ENCODE measurements around the gene RAVER2. TPM values are rescaled to one million over a fixed set of nuclear protein-coding genes. Genes with fewer than 3 reads are reported as not detected.

Gene RAVER2
- total RNA-seq, 4 donors from 2014 or later, result 46.8 to 94.5 (median 71.0) TPM

DNA sequence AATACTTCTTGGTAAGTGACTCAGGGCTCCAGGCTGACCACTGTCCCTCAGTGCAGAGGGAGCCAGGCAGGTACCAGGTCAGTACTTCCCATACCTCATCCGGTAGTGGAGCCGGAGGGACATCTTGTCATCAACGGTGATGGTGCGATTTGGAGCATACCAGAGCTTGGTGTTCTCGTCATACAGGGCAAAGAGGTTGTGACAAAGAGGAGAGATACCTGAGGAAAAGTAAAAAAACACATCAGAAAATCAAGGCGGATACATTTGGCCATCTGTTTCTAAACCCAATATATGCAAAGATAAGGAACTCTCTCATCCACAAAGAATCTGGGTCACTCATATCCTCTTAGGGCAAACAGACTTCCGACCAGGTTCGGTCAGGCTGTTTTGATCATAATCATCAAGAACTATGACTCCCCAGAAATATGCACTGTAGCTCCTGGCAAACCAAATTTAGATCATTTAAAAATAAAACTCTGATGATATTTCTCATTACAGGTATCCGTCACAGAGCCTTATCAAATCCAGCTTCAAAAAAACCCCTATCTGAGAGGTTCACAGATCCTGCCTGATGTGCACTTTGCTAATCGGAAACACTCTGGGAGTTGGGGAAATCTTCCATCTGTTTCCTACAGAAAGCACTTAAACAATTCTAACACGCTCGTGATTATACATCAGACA is 134.2 kb downstream of the RAVER2 start:
- Histone ChIP-seq H3K4me3 (no peak overlapping the region), H3K9me3 (no peaks in the 10 kb centered on the region), H3K4me1 (peaks cover 0 to 8% (median 3%) of the 10 kb centered on the region in 4 donors), H3K27me3 (no peaks in the 10 kb centered on the region), H3K27ac (no peak overlapping the region), H3K36me3 (peaks cover 0 to 32% (median 10%) of the 10 kb centered on the region in 4 donors)
- intact Hi-C loops (cut with DNase I; ENCODE audit: low total_unique reads), result no loop called here
- in situ Hi-C loops (cut with MboI; ENCODE audit: low pct_ligation_motif_present in 1 of 4, low pct_unique_long_range_greater_than_20kb in 1 of 4, low sequenced_read_pairs in 3 of 4), result no loop called here
- TF ChIP-seq POLR2A (IDR thresholded peaks at IDR 0.05), result no peak
- TF ChIP-seq, protein P1, sequence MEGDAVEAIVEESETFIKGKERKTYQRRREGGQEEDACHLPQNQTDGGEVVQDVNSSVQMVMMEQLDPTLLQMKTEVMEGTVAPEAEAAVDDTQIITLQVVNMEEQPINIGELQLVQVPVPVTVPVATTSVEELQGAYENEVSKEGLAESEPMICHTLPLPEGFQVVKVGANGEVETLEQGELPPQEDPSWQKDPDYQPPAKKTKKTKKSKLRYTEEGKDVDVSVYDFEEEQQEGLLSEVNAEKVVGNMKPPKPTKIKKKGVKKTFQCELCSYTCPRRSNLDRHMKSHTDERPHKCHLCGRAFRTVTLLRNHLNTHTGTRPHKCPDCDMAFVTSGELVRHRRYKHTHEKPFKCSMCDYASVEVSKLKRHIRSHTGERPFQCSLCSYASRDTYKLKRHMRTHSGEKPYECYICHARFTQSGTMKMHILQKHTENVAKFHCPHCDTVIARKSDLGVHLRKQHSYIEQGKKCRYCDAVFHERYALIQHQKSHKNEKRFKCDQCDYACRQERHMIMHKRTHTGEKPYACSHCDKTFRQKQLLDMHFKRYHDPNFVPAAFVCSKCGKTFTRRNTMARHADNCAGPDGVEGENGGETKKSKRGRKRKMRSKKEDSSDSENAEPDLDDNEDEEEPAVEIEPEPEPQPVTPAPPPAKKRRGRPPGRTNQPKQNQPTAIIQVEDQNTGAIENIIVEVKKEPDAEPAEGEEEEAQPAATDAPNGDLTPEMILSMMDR (IDR thresholded peaks at IDR 0.05), result no peak
- no peak for TF ChIP-seq POLR2AphosphoS5 (IDR thresholded peaks at IDR 0.05)
- no peak for TF ChIP-seq EP300 (IDR thresholded peaks at IDR 0.05; ENCODE audit: low read depth)
- no peak for DNase-seq
- WGBS, 2 donors (ENCODE audit: low coverage in 1 of 2), result 88 to 94% methylated on average over 12 of the region's 12 CpGs

DNA sequence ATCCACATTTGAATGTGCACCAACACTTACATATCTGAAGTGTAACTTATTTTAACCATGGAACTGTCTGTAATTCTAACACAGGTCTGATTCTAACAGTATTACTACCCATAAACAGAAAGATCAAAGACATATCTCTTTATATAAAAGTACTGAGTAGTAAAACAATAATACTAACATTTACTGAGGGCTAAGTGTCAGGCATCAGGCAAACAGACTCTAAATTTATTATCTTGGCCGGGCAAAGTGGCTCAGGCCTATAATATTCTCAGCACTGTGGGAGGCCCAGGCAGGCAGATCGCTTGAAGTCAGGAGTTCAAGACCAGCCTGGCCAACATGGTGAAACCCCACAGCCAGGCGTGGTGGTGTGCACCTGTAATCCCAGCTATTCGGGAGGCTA is 135.6 kb downstream of the RAVER2 start:
- peaks cover 0 to 26% (median 10%) of the 10 kb centered on the region in 4 donors for H3K36me3 ChIP-seq
- in situ Hi-C loops (cut with MboI; ENCODE audit: low pct_ligation_motif_present in 1 of 4, low pct_unique_long_range_greater_than_20kb in 1 of 4, low sequenced_read_pairs in 3 of 4), result no loop called here
- H3K27me3 ChIP-seq, result no peaks in the 10 kb centered on the region

DNA sequence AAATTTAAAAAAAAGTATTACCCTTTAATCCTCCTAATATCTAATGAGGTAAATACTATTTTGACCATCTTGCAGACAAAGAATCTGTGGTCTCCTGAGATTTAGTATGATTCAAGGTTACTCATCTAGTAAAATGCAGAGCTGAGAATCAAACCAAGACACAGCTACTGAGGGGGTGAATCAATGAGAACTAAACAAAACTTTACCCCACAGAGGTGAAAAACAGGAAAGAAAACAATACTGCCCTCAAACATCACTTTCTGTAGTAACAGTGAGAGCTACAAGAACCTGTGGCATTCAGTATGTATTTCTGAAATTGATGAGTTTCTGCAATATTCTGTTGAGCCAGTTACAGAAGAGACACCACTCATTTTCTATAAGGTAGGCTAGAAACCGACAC is 136.4 kb downstream of the RAVER2 start:
- no peak overlapping the region for H3K27ac ChIP-seq
- 92% methylated on average over 1 of the region's 1 CpG; no CpG with 5 or more reads in 1 of the 2 donors for WGBS, 2 donors (ENCODE audit: low coverage in 1 of 2)
- peaks cover 0 to 8% (median 3%) of the 10 kb centered on the region in 4 donors for H3K4me1 ChIP-seq
- no peak for DNase-seq
- TF ChIP-seq, protein P1 (IDR thresholded peaks at IDR 0.05), result no peak
- TF ChIP-seq POLR2A (IDR thresholded peaks at IDR 0.05) (no peak), EP300 (IDR thresholded peaks at IDR 0.05; ENCODE audit: low read depth) (no peak), POLR2AphosphoS5 (IDR thresholded peaks at IDR 0.05) (no peak)
- no peaks in the 10 kb centered on the region for H3K9me3 ChIP-seq
- no peak overlapping the region for H3K4me3 ChIP-seq
- intact Hi-C loops (cut with DNase I; ENCODE audit: low total_unique reads), result no loop called here
- H3K27me3 ChIP-seq, result no peaks in the 10 kb centered on the region
- in situ Hi-C loops (cut with MboI; ENCODE audit: low pct_ligation_motif_present in 1 of 4, low pct_unique_long_range_greater_than_20kb in 1 of 4, low sequenced_read_pairs in 3 of 4), result no loop called here
- peaks cover 0 to 18% (median 6%) of the 10 kb centered on the region in 4 donors for H3K36me3 ChIP-seq

More for the DNA sequence above, 135.6 kb downstream of the RAVER2 start:
- TF ChIP-seq EP300 (IDR thresholded peaks at IDR 0.05; ENCODE audit: low read depth) (no peak), POLR2AphosphoS5 (IDR thresholded peaks at IDR 0.05) (no peak), POLR2A (IDR thresholded peaks at IDR 0.05) (no peak)
- TF ChIP-seq, protein P1 (IDR thresholded peaks at IDR 0.05), result no peak
- 65 to 67% methylated on average over 3 to 4 of the region's 4 CpGs for WGBS, 2 donors (ENCODE audit: low coverage in 1 of 2)
- no peak overlapping the region for H3K27ac ChIP-seq
- DNase-seq, result no peak
- H3K4me1 ChIP-seq, result peaks cover 0 to 8% (median 3%) of the 10 kb centered on the region in 4 donors
- H3K4me3 ChIP-seq, result no peak overlapping the region
- H3K9me3 ChIP-seq, result no peaks in the 10 kb centered on the region
- intact Hi-C loops (cut with DNase I; ENCODE audit: low total_unique reads), result no loop called here

Other genes with a start within 250 kb of the RAVER2 start
- gene JAK1, start 221.5 kb downstream of the RAVER2 start, total RNA-seq, result 100 to 1,000 TPM in 3 of 4 donors, 10 to 100 TPM in 1; 52.9 to 169 (median 126) TPM